ENCODE results near the gene BOLA1.
A peak's percentile ranks its signal among the peaks of the same experiment; 100 is the strongest.
"Not testable (repeated sequence)": the region's sequence is repeated elsewhere in the genome, so short reads cannot be mapped to it uniquely, and the experiment has no call there.

BOLA1 gene, protein sequence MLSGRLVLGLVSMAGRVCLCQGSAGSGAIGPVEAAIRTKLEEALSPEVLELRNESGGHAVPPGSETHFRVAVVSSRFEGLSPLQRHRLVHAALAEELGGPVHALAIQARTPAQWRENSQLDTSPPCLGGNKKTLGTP

DNA sequence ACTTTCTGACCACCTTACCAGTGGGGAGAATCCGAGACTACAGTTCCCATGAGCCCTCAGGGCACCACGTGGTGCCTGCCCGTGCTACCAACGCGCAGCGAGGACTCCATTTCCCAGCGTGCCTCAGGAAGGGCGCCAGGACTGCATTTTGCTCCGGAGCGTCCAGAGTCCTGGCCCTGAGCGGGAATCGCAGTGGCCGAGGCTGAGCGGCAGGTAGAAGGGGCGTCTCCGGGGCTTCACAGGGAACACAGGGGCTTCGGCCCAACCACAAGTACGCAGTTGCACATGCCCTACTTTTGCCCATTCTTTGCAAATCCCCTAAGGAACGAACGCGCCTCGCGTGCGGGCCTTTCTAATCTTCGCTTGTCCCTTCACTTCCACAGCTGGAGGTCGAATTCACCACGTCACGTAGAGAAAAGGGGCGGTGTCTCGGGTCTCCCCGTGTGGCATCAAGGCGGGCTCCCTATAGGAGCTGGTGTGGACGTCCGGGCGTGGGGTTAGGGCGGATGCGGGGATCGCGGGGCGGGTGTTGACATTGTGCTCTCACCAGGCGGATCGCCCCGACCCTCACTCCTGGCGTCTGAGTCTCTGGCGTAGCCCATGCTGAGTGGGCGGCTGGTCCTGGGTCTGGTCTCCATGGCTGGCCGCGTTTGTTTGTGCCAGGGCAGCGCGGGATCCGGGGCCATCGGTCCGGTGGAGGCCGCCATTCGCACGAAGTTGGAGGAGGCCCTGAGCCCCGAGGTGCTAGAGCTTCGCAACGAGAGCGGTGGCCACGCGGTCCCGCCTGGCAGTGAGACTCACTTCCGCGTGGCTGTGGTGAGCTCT is at the start of gene BOLA1:
Gene BOLA1 (plus strand): TSS at position 109 of the 825 bp plus-strand sequence. CDS start 492 bp downstream, at position 601.
- peak; percentile 87 to 95 for DNase-seq

DNA sequence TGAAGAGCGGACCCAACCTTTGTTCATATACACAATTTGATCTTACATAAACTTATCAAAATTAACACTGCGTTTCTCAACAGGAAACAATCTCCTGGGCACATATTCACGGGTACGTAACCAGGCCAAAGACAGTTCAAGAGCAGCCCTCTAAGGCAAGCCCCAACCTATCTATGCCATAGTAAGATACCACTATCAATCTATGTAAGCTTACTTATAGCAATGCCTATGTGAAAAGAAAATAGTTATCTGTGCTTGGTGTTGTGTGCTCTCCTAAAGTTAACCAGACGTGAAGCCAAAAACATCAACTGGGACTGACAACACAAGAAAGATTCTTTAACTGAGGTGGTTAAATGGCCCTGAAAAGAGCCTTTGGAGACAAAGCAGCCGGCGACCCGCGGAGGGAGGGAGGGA is 49.4 kb upstream of the BOLA1 start:
- no peak for DNase-seq

DNA sequence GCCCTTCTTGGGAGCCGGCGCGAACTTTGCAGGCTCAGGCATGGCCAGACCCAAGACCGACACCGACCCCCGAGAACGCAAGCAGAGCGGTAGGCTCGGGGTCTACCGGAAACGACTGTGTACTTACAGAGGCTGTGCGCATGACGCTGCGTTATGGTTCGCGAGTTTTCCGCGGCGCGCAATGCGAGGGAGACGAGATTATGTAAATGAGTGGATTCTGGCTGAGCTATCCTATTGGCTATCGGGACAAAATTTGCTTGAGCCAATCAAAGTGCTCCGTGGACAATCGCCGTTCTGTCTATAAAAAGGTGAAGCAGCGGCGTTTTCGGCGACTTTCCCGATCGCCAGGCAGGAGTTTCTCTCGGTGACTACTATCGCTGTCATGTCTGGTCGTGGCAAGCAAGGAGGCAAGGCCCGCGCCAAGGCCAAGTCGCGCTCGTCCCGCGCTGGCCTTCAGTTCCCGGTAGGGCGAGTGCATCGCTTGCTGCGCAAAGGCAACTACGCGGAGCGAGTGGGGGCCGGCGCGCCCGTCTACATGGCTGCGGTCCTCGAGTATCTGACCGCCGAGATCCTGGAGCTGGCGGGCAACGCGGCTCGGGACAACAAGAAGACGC is 48.5 kb upstream of the BOLA1 start:
- DNase-seq, result not testable (repeated sequence)

DNA sequence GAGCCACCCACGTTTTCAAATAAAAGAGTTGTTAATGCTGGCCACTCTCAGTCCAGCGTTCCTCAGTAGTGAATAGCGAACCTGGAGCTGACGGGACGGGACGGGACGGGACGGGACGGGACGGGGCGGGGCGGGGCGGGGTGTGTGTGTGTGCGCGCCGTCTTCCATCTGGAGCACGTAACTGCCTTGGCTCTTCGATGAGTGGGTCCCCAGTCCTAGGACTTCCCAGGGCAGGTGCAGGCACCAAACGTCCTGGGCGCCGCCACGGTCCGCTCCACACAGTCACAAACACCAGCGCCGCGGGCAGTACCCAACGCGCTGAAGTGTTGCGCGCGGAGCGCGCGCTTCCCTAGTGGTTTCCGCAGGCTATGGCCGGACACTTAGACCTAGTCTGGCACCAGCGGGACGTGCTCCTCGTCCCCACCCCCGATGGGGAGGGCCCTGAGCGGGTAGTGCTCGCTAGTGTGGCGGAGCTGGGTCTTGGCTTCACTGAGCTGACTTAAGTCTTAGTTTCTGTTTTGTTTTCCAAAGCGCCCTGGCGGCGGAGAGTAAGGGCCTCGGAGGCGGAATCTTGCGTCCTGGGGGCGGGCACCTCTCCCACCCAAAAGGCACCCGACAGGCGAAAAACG is 47.7 kb upstream of the BOLA1 start:
- DNase-seq, result not testable (repeated sequence)

DNA sequence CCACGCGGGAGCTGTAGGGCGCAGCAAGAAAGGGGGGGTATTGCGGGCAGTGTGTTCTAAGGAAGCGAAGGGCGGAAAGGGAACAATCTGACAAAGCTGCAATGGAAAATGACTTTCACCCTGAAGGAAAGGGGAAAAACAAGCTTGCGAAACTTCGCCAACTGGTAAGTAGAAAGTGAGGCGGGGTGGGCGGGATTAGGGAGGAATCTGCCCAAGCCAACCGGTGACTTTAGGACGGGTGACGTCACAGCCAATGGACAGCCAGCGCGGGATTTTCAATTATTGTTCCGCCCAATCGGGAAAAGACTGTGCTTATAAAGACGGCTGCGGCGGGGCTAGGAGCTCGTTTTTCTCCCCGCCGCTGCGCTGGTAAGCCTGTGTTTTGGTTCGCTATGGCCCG is 47.1 kb upstream of the BOLA1 start:
- not testable (repeated sequence) for DNase-seq

DNA sequence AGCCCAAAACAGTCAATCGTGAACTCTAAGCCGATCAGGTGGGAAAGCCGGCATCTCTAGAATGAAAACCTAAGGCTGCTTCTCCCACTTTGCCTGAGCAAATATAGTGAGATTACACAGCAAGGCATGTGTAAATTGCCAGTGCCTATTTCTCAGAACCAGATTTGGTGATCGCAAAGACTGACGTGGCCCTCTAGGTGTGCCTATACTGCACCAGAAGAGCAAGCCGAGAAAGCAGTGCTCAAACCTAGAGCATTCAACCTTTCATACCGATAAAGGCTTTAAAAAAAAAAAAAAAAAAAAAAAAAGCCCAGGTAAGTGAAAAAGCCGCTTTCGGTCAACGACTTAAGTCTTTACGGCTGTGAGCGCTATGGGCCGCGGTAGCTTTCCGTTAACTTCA is 39.1 kb upstream of the BOLA1 start:
- DNase-seq, result not testable (repeated sequence)

DNA sequence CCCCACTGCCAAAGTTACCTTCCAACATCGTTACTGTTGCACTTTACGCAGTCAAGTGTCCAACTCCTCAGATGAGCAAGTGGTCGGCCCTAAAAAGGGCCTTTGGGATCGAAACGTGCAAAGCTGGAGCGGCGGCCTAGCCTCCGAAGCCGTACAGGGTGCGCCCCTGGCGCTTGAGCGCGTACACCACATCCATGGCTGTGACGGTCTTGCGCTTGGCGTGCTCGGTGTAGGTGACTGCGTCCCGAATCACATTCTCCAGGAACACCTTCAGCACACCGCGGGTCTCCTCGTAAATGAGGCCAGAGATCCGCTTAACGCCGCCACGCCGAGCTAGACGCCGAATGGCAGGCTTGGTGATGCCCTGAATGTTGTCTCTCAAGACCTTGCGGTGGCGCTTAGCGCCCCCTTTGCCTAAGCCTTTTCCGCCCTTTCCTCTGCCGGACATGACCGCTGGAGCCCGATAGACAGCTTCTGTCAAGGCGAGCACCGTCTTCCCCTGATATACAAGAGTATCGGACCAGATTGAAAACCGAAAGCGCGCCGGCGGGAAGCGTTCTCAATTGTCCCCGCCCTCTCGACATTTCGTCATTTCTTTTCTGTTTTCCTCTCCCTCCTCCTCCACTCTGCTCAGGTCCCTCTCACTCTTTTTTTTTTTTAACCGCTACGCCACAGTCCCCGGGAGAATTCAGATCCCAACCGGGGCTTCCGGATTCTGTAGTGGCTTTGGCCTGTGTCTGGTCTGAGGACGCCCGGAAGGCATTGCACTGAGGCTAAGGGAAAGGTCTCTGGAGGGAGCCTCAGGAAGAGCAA is 38.5 kb upstream of the BOLA1 start:
- not testable (repeated sequence) for DNase-seq

DNA sequence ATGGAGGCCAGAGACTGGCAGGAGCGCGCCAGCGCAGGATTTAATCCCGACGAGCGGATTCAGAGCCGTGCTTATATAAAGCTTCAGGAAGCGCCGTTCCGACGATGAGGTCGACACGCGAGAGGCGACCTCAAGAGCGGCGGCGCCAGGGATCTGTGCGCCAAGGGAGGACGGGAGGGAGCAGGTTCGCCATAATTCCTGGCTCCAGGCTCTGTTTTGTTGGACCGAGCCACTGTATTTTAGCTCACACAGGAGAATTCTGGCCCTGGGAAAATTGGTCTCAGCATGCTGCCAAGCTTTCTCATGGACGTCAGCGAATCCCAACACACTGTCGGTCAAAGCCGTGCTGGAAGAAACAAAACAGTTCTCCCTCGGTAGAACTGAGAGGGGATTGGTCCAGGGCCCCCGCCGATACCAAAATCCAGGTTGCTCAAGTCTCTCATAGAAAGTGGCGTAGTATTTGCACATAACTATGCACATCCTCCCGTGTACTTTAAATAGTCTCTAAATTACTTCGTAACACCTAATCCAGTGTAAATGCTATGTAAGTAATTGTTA is 37.8 kb upstream of the BOLA1 start:
- not testable (repeated sequence) for DNase-seq

DNA sequence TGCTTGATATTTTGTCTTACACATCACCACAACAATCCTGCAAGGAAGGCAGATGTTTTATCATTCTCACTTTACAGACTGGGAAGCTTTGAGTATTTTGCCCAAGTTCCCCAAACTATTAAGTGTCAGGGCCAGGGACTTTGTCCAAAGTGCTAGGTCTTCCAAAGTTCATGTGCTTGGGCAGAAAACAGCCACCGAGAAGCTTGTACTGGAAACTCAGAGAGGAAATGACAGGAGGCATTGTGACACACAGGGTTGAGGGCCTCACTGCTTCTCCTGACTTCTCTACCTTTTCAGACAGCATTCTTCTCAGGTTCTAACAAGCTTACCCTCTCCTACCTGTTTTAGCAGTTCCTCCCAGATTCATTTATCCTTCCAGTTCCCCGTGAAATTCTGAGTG is 32.5 kb upstream of the BOLA1 start:
- not testable (repeated sequence) for DNase-seq

DNA sequence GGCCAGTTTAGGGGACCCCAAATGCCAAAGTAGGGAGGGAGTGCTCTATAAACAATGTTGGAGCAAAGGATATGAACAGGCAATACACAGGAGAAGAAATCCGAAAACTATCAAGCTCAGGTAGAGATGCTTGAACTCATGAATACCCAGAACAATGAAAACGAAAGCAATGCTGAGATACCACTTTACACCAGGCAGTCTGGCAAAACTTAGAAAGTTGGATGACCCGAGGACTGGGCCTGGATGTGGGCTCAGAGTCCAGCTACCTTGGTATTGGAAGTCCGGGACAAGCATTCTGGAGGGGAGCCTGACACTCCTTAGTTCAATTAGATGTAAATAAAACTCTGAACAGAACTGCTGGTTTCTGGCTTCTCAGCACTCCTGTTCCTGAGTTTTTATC is 26.3 kb upstream of the BOLA1 start:
- not testable (repeated sequence) for DNase-seq

DNA sequence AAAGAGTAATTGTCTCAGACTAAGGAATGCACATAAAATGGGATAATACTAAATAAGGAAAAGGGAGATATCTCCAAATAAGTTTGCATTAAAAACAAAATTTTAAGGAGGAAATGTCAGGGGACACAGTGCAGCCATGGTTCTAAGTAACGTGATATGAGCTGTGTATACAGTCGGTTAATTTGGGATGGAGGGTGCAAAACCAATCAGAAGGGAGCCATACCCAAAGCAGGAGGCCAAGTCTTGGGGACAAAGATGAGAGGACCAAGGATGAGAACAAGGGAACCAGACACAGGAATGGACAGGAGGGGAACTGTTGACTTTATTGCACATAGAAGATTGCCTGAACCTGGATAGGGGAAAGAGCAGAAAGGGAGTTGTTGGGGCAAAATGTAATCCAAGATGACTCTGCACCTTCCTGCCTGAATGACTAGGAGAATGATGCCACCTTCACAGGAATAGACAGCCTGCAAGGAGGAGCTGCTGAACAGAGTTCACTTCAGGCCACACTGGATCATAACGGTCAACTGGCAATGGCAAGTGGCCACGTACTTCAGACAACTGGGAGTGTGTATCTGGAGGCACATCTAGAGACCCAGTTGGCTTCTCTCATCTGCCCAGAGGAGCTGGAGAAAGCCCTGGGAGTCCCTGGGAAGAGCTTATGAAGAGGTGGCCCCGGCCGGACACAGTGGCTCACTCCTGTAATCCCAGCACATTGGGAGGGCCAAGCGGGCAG is 22.0 kb upstream of the BOLA1 start:
- DNase-seq, result no peak

DNA sequence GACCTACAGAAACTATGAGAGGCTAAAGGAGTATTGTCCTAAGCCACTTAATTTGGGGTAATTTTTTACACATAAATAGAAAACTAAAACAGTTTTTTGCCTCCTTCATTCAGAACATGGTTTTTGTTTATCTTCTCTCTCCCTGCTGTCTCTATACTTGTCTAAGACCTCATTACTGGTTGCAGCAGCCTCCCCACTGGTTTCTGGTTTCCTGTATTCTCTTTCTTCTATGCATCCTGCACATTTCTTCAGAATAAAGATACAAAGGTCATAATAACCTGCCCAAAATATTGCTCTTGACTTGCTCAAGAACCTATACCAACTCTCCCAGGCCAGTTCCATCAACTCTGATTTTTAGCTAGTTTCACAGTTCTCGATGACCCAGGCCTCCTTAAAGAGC is 19.8 kb upstream of the BOLA1 start:
- DNase-seq, result no peak

DNA sequence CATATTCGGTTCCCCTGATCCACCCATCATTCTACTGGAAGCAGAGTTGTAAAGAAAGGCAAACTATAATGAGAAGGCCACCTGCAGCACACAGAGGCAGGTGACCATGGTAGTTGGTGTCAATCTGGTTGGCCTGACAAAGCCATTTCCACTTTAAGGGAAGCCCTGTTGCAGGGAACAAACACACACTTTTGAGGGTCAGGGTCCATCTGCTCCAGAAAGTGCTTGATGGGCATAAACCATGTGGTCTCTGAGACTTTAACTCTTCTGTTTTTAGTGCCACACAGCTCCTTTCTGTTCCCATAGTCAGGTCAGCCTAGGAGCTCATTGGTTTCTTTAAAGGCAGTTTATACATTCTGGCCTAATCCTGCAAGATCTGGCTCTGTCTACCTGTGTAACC is 17.5 kb upstream of the BOLA1 start:
- DNase-seq, result no peak

DNA sequence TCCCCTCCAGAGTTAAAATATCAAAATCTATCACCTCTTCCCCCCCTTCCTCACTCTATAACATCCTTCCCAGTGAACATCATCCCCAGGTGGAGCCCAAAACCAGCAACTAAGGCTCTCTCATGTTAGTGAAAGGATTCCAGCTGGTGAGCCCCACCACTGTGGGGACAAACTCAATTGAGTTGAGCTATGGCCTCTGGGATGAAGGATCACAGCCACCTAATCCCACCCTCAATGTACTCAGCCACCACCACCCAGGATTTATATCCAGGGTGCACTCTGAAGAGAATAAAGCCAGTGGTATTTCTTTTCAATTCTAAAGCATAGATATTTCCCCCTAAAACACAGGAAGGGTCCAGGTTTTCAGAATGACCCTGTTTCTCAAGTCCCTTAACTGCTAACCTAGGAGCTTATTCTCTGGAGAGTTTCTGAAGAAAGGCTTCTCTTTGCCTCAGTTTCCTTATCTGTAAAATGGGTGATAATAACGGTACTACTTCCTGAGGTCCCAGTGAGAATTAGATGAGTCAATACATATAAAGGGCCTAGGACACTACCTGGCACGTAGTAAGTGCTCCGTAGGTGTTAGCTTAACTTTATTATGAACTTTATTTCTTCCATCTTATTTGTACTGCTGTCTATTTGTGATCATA is 15.6 kb upstream of the BOLA1 start:
- DNase-seq, result no peak

DNA sequence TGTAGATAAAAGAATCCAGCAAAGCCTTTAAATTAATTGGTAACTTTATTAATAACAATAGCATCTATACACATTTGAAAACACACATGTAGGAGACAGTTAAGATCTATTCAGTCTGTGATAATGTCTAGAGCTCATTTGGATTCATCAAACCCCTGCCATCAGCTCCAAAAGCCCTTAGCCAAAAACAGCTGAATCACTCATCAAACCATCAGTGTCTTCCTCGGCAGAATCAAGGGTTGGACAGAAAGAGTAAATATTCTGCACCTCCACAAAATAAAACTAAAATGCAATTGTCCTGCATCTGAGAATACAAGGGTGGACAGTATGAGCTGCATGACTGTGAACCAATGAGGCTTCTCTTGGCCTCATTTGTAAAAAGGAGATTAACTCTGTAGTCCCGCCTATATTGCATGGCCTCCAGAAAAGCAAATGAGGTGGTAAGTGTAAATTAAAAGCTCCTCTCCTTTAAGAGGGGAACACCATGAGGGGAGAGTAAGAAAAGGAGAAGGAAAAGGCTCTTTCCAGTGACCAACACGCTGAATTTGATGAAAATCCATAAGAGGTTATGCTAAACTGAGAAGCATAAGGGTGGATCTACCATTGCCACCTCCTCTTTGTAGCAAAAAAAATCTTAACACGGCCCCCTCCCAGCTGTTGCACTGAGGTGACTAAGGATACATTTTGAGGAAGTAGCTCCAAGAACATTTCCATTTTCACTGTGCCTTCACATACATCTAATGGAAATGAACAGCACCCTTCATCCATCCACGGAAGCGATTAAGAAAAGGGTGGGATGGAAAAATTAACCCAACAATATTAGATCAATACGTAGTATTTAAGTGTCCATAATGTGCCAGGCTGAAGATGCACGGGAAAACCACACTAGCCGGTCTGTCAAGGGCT is 14.7 kb upstream of the BOLA1 start:
- DNase-seq, result peak; percentile 72 to 81

DNA sequence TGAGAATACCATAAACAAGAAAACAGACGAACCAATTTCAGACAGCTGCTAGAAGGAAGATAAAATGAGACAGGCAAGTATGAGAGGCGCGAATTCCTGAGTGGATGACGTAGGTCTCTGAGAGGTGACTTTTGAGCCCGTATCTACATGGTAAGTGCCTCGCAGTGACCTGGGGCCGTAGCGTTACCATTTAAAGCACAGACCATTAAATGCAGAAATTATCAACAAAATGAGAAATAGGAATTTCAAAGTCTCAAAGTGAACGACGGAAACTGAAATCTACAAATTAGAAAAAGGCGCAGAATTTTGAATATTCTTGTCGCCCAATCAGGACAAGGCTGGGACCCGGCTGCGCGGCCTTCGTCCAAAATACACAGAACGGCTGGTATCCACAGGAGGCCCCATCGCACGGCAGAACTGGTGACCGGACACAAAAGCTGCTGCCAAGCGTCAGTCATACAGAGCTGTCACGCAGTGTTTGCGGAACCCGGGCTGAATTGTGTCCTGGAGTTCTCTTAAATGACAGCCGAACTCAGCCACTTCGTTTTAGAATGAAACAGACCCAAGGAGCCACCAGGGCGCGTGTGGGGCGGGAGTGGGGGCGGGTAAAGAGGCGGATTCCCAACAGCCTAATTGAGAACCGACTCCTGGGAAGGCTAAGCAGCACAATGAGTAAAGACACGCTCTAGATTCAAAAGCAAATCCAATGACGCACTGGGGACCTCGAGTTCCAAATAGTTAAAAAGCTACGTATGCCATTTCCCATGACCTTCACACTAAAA is 13.8 kb upstream of the BOLA1 start:
- peak; percentile 89 to 96 for DNase-seq

DNA sequence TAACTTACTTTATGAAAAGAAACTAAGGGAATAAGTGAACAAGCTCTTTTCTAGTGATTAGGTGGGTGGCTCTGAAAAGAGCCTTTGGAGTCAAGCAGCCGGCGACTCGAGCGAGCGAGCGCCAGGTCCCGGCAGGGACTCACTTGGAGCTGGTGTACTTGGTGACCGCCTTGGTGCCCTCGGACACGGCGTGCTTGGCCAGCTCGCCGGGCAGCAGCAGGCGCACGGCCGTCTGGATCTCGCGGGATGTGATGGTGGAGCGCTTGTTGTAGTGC is 13.3 kb upstream of the BOLA1 start:
- not testable (repeated sequence) for DNase-seq

DNA sequence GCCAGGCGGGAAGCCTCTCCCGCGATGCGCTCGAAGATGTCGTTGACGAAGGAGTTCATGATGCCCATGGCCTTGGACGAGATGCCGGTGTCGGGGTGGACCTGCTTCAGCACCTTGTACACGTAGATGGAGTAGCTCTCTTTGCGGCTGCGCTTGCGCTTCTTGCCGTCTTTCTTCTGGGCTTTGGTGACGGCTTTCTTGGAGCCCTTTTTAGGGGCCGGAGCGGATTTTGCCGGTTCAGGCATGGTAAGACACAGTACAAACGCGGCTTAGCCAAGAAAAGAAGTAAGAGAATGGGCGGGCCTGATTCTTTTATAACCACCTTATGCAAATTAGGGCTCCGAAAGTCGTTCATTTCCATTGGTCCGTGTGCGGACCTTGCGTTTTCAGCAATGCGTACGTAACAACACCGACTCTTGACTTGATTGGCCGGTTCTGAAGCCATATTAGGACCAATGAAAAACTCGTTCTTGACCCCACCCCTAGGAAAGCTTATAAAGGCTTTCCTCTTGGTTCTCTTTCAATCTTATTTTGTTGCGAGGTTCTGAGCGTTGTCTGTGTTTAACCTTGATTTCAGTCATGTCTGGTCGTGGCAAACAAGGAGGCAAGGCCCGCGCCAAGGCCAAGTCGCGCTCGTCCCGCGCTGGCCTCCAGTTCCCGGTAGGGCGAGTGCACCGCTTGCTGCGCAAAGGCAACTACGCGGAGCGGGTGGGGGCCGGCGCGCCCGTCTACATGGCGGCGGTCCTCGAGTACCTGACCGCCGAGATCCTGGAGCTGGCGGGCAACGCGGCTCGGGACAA is 12.8 kb upstream of the BOLA1 start:
- peak; percentile 99 to 100 for DNase-seq

DNA sequence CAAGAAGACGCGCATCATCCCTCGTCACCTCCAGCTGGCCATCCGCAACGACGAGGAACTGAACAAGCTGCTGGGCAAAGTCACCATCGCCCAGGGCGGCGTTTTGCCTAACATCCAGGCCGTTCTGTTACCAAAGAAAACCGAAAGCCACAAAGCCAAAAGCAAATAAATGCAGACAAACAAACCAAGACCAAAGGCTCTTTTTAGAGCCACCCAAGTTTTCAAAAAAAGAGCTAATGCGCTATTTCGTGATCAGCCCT is 12.2 kb upstream of the BOLA1 start:
- DNase-seq, result not testable (repeated sequence)

Measured in NCI-H446 (cell line).